GM23338 (cell line): Measurements from ENCODE around the gene RTN4RL1. TPM values are rescaled to one million over a fixed set of nuclear protein-coding genes. Genes with fewer than 3 reads are reported as not detected.

Source experiments
- ATAC-seq: fragments of 200-7000 bp; cut with Tn5 transposase; 3 replicates; pipeline ENCODE4 v1.9.1; 2020
- DNase-seq: peaks from one replicate; pipeline ENCODE4 v3.0.0-alpha.2; 2015; ENCODE audit warnings: low spot score
- H2AFZ ChIP-seq: fragments of 200-600 bp; sonication (generic); 2 replicates; pipeline ENCODE4 v1.8.0; 2016; ENCODE audit warnings: antibody characterized with exemption, mild to moderate bottlenecking, moderate library complexity
- H3F3A ChIP-seq: fragments of 200-600 bp; sonication (generic); replicated peaks from 2 replicates; pipeline ENCODE4 v1.8.0; 2017; ENCODE audit warnings: antibody characterized with exemption, mixed run types, low read depth
- H3K27ac ChIP-seq: fragments of 200-600 bp; sonication (generic); 2 replicates; pipeline ENCODE4 v1.6.1; 2016; ENCODE audit warnings: low read depth
- H3K27me3 ChIP-seq: fragments of 200-600 bp; sonication (generic); 2 replicates; pipeline ENCODE4 v1.8.0; 2016; ENCODE audit warnings: mild to moderate bottlenecking, mixed run types, moderate library complexity; ENCODE audit not compliant: insufficient read depth
- H3K36me3 ChIP-seq: fragments of 200-600 bp; sonication (generic); 2 replicates; pipeline ENCODE4 v1.8.0; 2016; ENCODE audit warnings: mild to moderate bottlenecking; ENCODE audit not compliant: insufficient read depth
- H3K4me1 ChIP-seq: fragments of 200-600 bp; sonication (generic); 2 replicates; pipeline ENCODE4 v1.8.0; 2016; ENCODE audit warnings: mild to moderate bottlenecking, moderate library complexity; ENCODE audit not compliant: insufficient read depth
- H3K4me2 ChIP-seq: fragments of 200-600 bp; sonication (generic); 2 replicates; pipeline ENCODE4 v1.7.1; 2017; ENCODE audit warnings: mixed run types
- H3K4me3 ChIP-seq: fragments of 200-600 bp; sonication (generic); 2 replicates; pipeline ENCODE4 v1.6.1; 2016; ENCODE audit warnings: mixed run types
- H3K79me2 ChIP-seq: fragments of 200-600 bp; sonication (generic); replicated peaks from 2 replicates; pipeline ENCODE4 v1.8.0; 2017; ENCODE audit warnings: mild to moderate bottlenecking; ENCODE audit not compliant: insufficient read depth
- H3K9me2 ChIP-seq: fragments of 200-600 bp; sonication (generic); 2 replicates; pipeline ENCODE4 v1.8.0; 2017; ENCODE audit not compliant: insufficient read depth
- H4K20me1 ChIP-seq: fragments of 200-600 bp; sonication (generic); replicated peaks from 2 replicates; pipeline ENCODE4 v1.8.0; 2017; ENCODE audit warnings: mild to moderate bottlenecking; ENCODE audit not compliant: insufficient read depth
- H3K27ac Mint-ChIP-seq: 2 replicates; pipeline ENCODE4 v1.8.0; 2020; ENCODE audit warnings: inconsistent platforms, mild to moderate bottlenecking, moderate library complexity, mixed read lengths
- H3K27me3 Mint-ChIP-seq: 3 replicates; pipeline ENCODE4 v1.8.0; 2022; ENCODE audit warnings: low read depth, mild to moderate bottlenecking, moderate library complexity, mixed read lengths, inconsistent platforms; ENCODE audit not compliant: insufficient read depth, poor library complexity
- H3K36me3 Mint-ChIP-seq: 3 replicates; pipeline ENCODE4 v1.8.0; 2021; ENCODE audit warnings: low read depth, mild to moderate bottlenecking, inconsistent platforms, moderate library complexity, mixed read lengths
- H3K4me1 Mint-ChIP-seq: 3 replicates; pipeline ENCODE4 v1.8.0; 2020; ENCODE audit warnings: mild to moderate bottlenecking, inconsistent platforms, mixed read lengths
- H3K4me3 Mint-ChIP-seq: 3 replicates; pipeline ENCODE4 v1.8.0; 2021; ENCODE audit warnings: moderate library complexity, mild to moderate bottlenecking, inconsistent platforms, mixed read lengths
- H3K9me3 Mint-ChIP-seq: 3 replicates; pipeline ENCODE4 v1.8.0; 2020; ENCODE audit warnings: moderate library complexity, mild to moderate bottlenecking, inconsistent platforms, mixed read lengths
- CREB1 ChIP-seq: fragments of 250-450 bp; sonication (Bioruptor Pico); IDR thresholded peaks from 2 replicates; pipeline ENCODE4 v1.5.0; 2020; ENCODE audit warnings: low read depth, mild to moderate bottlenecking, moderate library complexity
- EZH2 ChIP-seq: fragments of 200-600 bp; sonication (generic); IDR thresholded peaks from one replicate; pipeline ENCODE4 v1.8.0; 2017; ENCODE audit warnings: antibody characterized with exemption, mild to moderate bottlenecking, low read depth; ENCODE audit not compliant: unreplicated experiment
- EZH2phosphoT487 ChIP-seq: fragments of 200-600 bp; sonication (generic); IDR thresholded peaks from one replicate; pipeline ENCODE4 v1.8.1; 2018; ENCODE audit warnings: antibody characterized with exemption; ENCODE audit not compliant: unreplicated experiment
- JUNB ChIP-seq: IDR thresholded peaks from one replicate; pipeline ENCODE4 v1.6.1; 2016; ENCODE audit warnings: antibody characterized with exemption; ENCODE audit not compliant: unreplicated experiment
- NANOG ChIP-seq: IDR thresholded peaks from 2 replicates; pipeline ENCODE4 v1.6.1; 2016; ENCODE audit warnings: antibody characterized with exemption, borderline replicate concordance
- POLR2AphosphoS5 ChIP-seq: IDR thresholded peaks from 2 replicates; pipeline ENCODE4 v1.6.1; 2016; ENCODE audit warnings: antibody characterized with exemption, low read depth
- STAT1 ChIP-seq: IDR thresholded peaks from one replicate; pipeline ENCODE4 v1.6.1; 2016; ENCODE audit warnings: antibody characterized with exemption; ENCODE audit not compliant: unreplicated experiment
- ZNF114 ChIP-seq: fragments of 250-450 bp; sonication (Bioruptor Pico); IDR thresholded peaks from 2 replicates; pipeline ENCODE4 v1.5.0; 2020; ENCODE audit warnings: mild to moderate bottlenecking, moderate library complexity
- ZNF331 ChIP-seq: fragments of 250-450 bp; sonication (Bioruptor Pico); IDR thresholded peaks from 2 replicates; pipeline ENCODE4 v1.5.0; 2020; ENCODE audit warnings: low read depth, mild to moderate bottlenecking, moderate library complexity
- polyA plus RNA-seq: library from polyadenylated mRNA; unstranded; fragments of >200 nt; fragmentation: Nextera tagmentation; extraction: Ambion mirVana; gene quantifications from 2 replicates; pipeline ENCODE4 v1.2.1, GENCODE V29; 2016
- total RNA-seq: library from RNA; depleted of rRNA; stranded (reverse); fragments of >200 nt; shearing (Covaris generic); gene quantifications from 2 replicates; pipeline ENCODE4 v1.2.3, GENCODE V29; 2014
- TF ChIP-seq, protein P1 (sequence below): IDR thresholded peaks from 2 replicates; pipeline ENCODE4 v1.6.1; 2016; ENCODE audit warnings: antibody characterized with exemption
- TF ChIP-seq, protein P2 (sequence below): fragments of 250-450 bp; sonication (Bioruptor Pico); IDR thresholded peaks from 2 replicates; pipeline ENCODE4 v1.5.0; 2020; ENCODE audit warnings: mild to moderate bottlenecking, moderate library complexity
- TF ChIP-seq, protein P3 (sequence below), 2 experiments: fragments of 200-600 bp in 1 of 2; sonication (generic) in 1 of 2; conservative IDR thresholded peaks; 2 replicates each; pipeline versions ENCODE4 v1.5.1 to v1.6.1; 2016 to 2017; ENCODE audit warnings: antibody characterized with exemption in 2 of 2, low read depth in 2 of 2, mild to moderate bottlenecking in 2 of 2, moderate library complexity in 1 of 2
- TF ChIP-seq, protein P4 (sequence below): IDR thresholded peaks from one replicate; pipeline ENCODE4 v1.6.1; 2018; ENCODE audit warnings: antibody characterized with exemption; ENCODE audit not compliant: unreplicated experiment

RTN4RL1 gene
- total and polyA plus RNA-seq, 2 experiments from 2014 or later = 0.17 TPM; not detected in 1

DNA sequence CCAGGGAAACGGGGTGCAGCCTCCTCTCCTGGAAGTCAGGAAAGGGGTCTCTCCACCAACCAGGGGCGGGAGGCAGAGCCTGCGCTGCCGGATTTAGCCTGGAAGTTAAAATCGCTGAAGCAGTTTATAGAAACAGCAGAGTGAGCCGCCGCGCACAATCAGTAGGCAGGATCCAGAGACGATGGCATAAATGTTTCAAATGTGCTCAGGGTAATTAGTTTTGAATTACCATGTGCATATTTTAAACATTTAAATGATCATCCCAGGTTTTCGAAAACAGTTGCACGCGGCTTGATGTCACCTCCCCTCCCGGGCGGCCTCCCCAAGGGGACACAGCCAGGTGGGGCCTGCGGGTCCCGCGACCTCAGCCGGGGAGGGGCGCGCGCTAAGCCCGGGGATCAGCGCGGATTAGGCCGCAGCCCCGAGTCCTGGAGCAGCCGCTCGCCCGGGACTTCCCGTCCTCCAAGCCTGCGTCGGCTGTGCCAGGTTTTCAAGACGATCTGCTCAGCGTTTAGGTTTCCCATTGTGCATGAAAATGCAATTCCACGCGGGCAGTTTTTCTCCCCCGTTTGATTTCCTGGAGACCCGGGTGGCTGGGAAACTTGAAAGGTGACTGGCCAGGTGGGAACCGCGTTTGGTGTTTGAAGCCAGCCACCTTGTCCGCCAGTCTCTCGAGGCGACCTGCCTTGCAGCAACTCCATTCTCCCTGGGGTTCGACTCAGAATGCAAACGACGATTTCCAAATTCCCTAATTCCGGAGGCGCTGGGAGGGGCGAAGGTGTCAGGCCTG, 117.0 kb downstream of the RTN4RL1 start:
- 0 out of 2 replicates have a peak overlapping the region, but pooled peaks have one; percentile 14 for H2AFZ ChIP-seq
- DNase-seq = peak; percentile 72
- no peaks in the 10 kb centered on the region for H3K79me2 ChIP-seq
- no peaks in the 10 kb centered on the region for H3K36me3 ChIP-seq
- no peaks in the 10 kb centered on the region for H3K9me2 ChIP-seq
- H4K20me1 ChIP-seq = peaks cover 12% of the 10 kb centered on the region
- peak overlapping the region; percentile 48 for H3K4me3 ChIP-seq
- H3F3A ChIP-seq = peaks cover 9% of the 10 kb centered on the region; the same call in 1 of the 2 replicates
- peaks cover 10% of the 10 kb centered on the region; the same call in 2 of the 3 replicates for H3K4me1 Mint-ChIP-seq
- H3K27me3 ChIP-seq = peaks cover 93% of the 10 kb centered on the region
- peak overlapping the region; percentile 69 for H3K4me3 Mint-ChIP-seq
- peaks cover 11% of the 10 kb centered on the region for H3K4me1 ChIP-seq
- peaks cover 81% of the 10 kb centered on the region for H3K27me3 Mint-ChIP-seq
- H3K27ac ChIP-seq = no peak overlapping the region
- TF ChIP-seq EZH2 (no peak), CREB1 (no peak; the same call in 1 of the 2 replicates), NANOG (no peak), POLR2AphosphoS5 (no peak), JUNB (no peak), EZH2phosphoT487 (no peak), ZNF331 (no peak), ZNF114 (no peak), STAT1 (no peak)
- TF ChIP-seq, protein P1, sequence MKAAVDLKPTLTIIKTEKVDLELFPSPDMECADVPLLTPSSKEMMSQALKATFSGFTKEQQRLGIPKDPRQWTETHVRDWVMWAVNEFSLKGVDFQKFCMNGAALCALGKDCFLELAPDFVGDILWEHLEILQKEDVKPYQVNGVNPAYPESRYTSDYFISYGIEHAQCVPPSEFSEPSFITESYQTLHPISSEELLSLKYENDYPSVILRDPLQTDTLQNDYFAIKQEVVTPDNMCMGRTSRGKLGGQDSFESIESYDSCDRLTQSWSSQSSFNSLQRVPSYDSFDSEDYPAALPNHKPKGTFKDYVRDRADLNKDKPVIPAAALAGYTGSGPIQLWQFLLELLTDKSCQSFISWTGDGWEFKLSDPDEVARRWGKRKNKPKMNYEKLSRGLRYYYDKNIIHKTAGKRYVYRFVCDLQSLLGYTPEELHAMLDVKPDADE = no peak
- TF ChIP-seq, protein P2, sequence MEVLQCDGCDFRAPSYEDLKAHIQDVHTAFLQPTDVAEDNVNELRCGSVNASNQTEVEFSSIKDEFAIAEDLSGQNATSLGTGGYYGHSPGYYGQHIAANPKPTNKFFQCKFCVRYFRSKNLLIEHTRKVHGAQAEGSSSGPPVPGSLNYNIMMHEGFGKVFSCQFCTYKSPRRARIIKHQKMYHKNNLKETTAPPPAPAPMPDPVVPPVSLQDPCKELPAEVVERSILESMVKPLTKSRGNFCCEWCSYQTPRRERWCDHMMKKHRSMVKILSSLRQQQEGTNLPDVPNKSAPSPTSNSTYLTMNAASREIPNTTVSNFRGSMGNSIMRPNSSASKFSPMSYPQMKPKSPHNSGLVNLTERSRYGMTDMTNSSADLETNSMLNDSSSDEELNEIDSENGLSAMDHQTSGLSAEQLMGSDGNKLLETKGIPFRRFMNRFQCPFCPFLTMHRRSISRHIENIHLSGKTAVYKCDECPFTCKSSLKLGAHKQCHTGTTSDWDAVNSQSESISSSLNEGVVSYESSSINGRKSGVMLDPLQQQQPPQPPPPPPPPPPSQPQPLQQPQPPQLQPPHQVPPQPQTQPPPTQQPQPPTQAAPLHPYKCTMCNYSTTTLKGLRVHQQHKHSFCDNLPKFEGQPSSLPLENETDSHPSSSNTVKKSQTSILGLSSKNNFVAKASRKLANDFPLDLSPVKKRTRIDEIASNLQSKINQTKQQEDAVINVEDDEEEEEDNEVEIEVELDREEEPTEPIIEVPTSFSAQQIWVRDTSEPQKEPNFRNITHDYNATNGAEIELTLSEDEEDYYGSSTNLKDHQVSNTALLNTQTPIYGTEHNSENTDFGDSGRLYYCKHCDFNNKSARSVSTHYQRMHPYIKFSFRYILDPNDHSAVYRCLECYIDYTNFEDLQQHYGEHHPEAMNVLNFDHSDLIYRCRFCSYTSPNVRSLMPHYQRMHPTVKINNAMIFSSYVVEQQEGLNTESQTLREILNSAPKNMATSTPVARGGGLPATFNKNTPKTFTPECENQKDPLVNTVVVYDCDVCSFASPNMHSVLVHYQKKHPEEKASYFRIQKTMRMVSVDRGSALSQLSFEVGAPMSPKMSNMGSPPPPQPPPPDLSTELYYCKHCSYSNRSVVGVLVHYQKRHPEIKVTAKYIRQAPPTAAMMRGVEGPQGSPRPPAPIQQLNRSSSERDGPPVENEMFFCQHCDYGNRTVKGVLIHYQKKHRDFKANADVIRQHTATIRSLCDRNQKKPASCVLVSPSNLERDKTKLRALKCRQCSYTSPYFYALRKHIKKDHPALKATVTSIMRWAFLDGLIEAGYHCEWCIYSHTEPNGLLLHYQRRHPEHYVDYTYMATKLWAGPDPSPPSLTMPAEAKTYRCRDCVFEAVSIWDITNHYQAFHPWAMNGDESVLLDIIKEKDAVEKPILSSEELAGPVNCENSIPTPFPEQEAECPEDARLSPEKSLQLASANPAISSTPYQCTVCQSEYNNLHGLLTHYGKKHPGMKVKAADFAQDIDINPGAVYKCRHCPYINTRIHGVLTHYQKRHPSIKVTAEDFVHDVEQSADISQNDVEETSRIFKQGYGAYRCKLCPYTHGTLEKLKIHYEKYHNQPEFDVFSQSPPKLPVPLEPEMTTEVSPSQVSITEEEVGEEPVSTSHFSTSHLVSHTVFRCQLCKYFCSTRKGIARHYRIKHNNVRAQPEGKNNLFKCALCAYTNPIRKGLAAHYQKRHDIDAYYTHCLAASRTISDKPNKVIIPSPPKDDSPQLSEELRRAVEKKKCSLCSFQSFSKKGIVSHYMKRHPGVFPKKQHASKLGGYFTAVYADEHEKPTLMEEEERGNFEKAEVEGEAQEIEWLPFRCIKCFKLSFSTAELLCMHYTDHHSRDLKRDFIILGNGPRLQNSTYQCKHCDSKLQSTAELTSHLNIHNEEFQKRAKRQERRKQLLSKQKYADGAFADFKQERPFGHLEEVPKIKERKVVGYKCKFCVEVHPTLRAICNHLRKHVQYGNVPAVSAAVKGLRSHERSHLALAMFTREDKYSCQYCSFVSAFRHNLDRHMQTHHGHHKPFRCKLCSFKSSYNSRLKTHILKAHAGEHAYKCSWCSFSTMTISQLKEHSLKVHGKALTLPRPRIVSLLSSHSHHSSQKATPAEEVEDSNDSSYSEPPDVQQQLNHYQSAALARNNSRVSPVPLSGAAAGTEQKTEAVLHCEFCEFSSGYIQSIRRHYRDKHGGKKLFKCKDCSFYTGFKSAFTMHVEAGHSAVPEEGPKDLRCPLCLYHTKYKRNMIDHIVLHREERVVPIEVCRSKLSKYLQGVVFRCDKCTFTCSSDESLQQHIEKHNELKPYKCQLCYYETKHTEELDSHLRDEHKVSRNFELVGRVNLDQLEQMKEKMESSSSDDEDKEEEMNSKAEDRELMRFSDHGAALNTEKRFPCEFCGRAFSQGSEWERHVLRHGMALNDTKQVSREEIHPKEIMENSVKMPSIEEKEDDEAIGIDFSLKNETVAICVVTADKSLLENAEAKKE = no peak
- TF ChIP-seq, protein P3, sequence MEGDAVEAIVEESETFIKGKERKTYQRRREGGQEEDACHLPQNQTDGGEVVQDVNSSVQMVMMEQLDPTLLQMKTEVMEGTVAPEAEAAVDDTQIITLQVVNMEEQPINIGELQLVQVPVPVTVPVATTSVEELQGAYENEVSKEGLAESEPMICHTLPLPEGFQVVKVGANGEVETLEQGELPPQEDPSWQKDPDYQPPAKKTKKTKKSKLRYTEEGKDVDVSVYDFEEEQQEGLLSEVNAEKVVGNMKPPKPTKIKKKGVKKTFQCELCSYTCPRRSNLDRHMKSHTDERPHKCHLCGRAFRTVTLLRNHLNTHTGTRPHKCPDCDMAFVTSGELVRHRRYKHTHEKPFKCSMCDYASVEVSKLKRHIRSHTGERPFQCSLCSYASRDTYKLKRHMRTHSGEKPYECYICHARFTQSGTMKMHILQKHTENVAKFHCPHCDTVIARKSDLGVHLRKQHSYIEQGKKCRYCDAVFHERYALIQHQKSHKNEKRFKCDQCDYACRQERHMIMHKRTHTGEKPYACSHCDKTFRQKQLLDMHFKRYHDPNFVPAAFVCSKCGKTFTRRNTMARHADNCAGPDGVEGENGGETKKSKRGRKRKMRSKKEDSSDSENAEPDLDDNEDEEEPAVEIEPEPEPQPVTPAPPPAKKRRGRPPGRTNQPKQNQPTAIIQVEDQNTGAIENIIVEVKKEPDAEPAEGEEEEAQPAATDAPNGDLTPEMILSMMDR (conservative IDR thresholded peaks at IDR 0.05; ENCODE audit: low read depth in 2 of 2) = no peak
- TF ChIP-seq, protein P4, sequence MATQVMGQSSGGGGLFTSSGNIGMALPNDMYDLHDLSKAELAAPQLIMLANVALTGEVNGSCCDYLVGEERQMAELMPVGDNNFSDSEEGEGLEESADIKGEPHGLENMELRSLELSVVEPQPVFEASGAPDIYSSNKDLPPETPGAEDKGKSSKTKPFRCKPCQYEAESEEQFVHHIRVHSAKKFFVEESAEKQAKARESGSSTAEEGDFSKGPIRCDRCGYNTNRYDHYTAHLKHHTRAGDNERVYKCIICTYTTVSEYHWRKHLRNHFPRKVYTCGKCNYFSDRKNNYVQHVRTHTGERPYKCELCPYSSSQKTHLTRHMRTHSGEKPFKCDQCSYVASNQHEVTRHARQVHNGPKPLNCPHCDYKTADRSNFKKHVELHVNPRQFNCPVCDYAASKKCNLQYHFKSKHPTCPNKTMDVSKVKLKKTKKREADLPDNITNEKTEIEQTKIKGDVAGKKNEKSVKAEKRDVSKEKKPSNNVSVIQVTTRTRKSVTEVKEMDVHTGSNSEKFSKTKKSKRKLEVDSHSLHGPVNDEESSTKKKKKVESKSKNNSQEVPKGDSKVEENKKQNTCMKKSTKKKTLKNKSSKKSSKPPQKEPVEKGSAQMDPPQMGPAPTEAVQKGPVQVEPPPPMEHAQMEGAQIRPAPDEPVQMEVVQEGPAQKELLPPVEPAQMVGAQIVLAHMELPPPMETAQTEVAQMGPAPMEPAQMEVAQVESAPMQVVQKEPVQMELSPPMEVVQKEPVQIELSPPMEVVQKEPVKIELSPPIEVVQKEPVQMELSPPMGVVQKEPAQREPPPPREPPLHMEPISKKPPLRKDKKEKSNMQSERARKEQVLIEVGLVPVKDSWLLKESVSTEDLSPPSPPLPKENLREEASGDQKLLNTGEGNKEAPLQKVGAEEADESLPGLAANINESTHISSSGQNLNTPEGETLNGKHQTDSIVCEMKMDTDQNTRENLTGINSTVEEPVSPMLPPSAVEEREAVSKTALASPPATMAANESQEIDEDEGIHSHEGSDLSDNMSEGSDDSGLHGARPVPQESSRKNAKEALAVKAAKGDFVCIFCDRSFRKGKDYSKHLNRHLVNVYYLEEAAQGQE = no peak
- H3K36me3 Mint-ChIP-seq = no peaks in the 10 kb centered on the region
- peak; percentile 77 for ATAC-seq
- peak overlapping the region; percentile 78 for H3K4me2 ChIP-seq
- H3K9me3 Mint-ChIP-seq = no peaks in the 10 kb centered on the region
- no peak overlapping the region for H3K27ac Mint-ChIP-seq
